ENCODE data around the gene PHACTR1. TPM values are rescaled to one million over a fixed set of nuclear protein-coding genes. Genes with fewer than 3 reads are reported as not detected.

Gene PHACTR1
- total RNA-seq, 1 experiment from 2014 or later, result 2.6 TPM

- intact Hi-C loops (cut with micrococcal nuclease; ENCODE audit: unreplicated experiment), result no loop called here
- H3K27ac ChIP-seq (ENCODE audit: low read depth, low read length, poor library complexity, severe bottlenecking), result peak overlapping the region; percentile 76
- peak overlapping the region; percentile 3 for H3K4me3 ChIP-seq (ENCODE audit: low read depth, low read length, poor library complexity, severe bottlenecking)
- H3K36me3 ChIP-seq (ENCODE audit: insufficient read depth, low read length, poor library complexity, severe bottlenecking), result peaks cover 14% of the 10 kb centered on the region
- ChIA-PET POLR2A (ENCODE audit: low non-redundant PET) (interaction anchor here (0.6 kb wide), 2 partner anchors 33 to 272 kb away, joined by 4 to 6 read pairs; partner anchors contain the start of gene SIRT5), CTCF (no interaction called here)
- H3K4me1 ChIP-seq (ENCODE audit: insufficient read depth, low read length, poor library complexity, severe bottlenecking), result peaks cover 36% of the 10 kb centered on the region
- DNase-seq (ENCODE audit: low spot score), result peak; percentile 90
- H3K9me3 ChIP-seq (ENCODE audit: low read depth, low read length, poor library complexity, severe bottlenecking), result no peaks in the 10 kb centered on the region
- no peak for TF ChIP-seq EZH2 (IDR thresholded peaks at IDR 0.05; ENCODE audit: borderline replicate concordance, low read depth, low read length, poor library complexity, severe bottlenecking)
- TF ChIP-seq, protein P1, sequence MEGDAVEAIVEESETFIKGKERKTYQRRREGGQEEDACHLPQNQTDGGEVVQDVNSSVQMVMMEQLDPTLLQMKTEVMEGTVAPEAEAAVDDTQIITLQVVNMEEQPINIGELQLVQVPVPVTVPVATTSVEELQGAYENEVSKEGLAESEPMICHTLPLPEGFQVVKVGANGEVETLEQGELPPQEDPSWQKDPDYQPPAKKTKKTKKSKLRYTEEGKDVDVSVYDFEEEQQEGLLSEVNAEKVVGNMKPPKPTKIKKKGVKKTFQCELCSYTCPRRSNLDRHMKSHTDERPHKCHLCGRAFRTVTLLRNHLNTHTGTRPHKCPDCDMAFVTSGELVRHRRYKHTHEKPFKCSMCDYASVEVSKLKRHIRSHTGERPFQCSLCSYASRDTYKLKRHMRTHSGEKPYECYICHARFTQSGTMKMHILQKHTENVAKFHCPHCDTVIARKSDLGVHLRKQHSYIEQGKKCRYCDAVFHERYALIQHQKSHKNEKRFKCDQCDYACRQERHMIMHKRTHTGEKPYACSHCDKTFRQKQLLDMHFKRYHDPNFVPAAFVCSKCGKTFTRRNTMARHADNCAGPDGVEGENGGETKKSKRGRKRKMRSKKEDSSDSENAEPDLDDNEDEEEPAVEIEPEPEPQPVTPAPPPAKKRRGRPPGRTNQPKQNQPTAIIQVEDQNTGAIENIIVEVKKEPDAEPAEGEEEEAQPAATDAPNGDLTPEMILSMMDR (conservative IDR thresholded peaks at IDR 0.05; ENCODE audit: low read depth, low read length), result no peak
- H3K27me3 ChIP-seq (replicated peaks; ENCODE audit: insufficient read depth, low read depth, low read length, poor library complexity), result no peaks in the 10 kb centered on the region
- no TSS peak for BruUV-seq (replicated peaks)
These were observed 586.4 kb downstream of the PHACTR1 start for GRCh38 chr6:13302751-13303667.

DNA sequence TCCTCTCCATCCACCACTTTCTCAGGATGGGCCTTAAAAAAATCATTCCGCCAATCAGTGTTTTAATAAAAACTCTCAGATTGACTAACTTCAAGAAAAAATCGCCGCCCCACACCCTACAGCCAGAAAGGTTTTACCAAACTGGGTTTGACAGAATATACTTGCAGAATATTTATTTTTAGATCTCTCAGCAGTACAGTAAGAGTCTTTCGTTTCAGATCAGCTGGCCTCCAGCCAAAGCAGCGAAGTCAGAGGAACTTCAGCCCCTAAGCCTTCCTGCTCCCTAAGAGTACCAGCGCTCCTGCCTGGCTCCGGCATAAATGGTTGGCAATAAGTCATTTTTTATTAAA is 587.1 kb downstream of the PHACTR1 start:
- no TSS peak for BruUV-seq (replicated peaks)
- peak overlapping the region; percentile 76 for H3K27ac ChIP-seq (ENCODE audit: low read depth, low read length, poor library complexity, severe bottlenecking)
- ChIA-PET POLR2A (ENCODE audit: low non-redundant PET) (interaction anchor here (0.6 kb wide), 2 partner anchors 32 to 271 kb away, joined by 4 to 6 read pairs; partner anchors contain the start of gene SIRT5), CTCF (interaction anchor here (1.1 kb wide), 1 partner anchor 235 kb away, joined by 3 read pairs; no protein-coding TSS in a partner anchor)
- peak; percentile 83 for DNase-seq (ENCODE audit: low spot score)
- TF ChIP-seq EZH2 (IDR thresholded peaks at IDR 0.05; ENCODE audit: borderline replicate concordance, low read depth, low read length, poor library complexity, severe bottlenecking), result no peak
- H3K4me3 ChIP-seq (ENCODE audit: low read depth, low read length, poor library complexity, severe bottlenecking), result peak overlapping the region; percentile 3
- no peaks in the 10 kb centered on the region for H3K9me3 ChIP-seq (ENCODE audit: low read depth, low read length, poor library complexity, severe bottlenecking)
- peaks cover 14% of the 10 kb centered on the region for H3K36me3 ChIP-seq (ENCODE audit: insufficient read depth, low read length, poor library complexity, severe bottlenecking)
- no peaks in the 10 kb centered on the region for H3K27me3 ChIP-seq (replicated peaks; ENCODE audit: insufficient read depth, low read depth, low read length, poor library complexity)
- peaks cover 36% of the 10 kb centered on the region for H3K4me1 ChIP-seq (ENCODE audit: insufficient read depth, low read length, poor library complexity, severe bottlenecking)
- intact Hi-C loops (cut with micrococcal nuclease; ENCODE audit: unreplicated experiment), result no loop called here

GRCh38 chr6:13304101-13304500 is 587.5 kb downstream of the PHACTR1 start:
- peak overlapping the region; percentile 76 for H3K27ac ChIP-seq (ENCODE audit: low read depth, low read length, poor library complexity, severe bottlenecking)
- ChIA-PET CTCF (interaction anchor here (0.6 to 1.1 kb wide), 2 partner anchors 43 to 234 kb away, joined by 3 to 5 read pairs; no protein-coding TSS in a partner anchor), POLR2A (ENCODE audit: low non-redundant PET) (interaction anchor here (0.6 kb wide), 1 partner anchor 32 kb away, joined by 6 read pairs; no protein-coding TSS in a partner anchor)
- no TSS peak for BruUV-seq (replicated peaks)
- DNase-seq (ENCODE audit: low spot score), result no peak
- no peaks in the 10 kb centered on the region for H3K27me3 ChIP-seq (replicated peaks; ENCODE audit: insufficient read depth, low read depth, low read length, poor library complexity)
- H3K36me3 ChIP-seq (ENCODE audit: insufficient read depth, low read length, poor library complexity, severe bottlenecking), result peaks cover 14% of the 10 kb centered on the region
- H3K4me1 ChIP-seq (ENCODE audit: insufficient read depth, low read length, poor library complexity, severe bottlenecking), result peaks cover 36% of the 10 kb centered on the region
- peak overlapping the region; percentile 3 for H3K4me3 ChIP-seq (ENCODE audit: low read depth, low read length, poor library complexity, severe bottlenecking)
- H3K9me3 ChIP-seq (ENCODE audit: low read depth, low read length, poor library complexity, severe bottlenecking), result no peaks in the 10 kb centered on the region
- no peak for TF ChIP-seq EZH2 (IDR thresholded peaks at IDR 0.05; ENCODE audit: borderline replicate concordance, low read depth, low read length, poor library complexity, severe bottlenecking)
- TF ChIP-seq, protein P1 (conservative IDR thresholded peaks at IDR 0.05; ENCODE audit: low read depth, low read length), result no peak
- intact Hi-C loops (cut with micrococcal nuclease; ENCODE audit: unreplicated experiment), result no loop called here
